ENCODE results near the gene SLC30A1.
A peak's percentile ranks its signal among the peaks of the same experiment; 100 is the strongest.
"Not testable (repeated sequence)": the region's sequence is repeated elsewhere in the genome, so short reads cannot be mapped to it uniquely, and the experiment has no call there.

Gene SLC30A1, protein sequence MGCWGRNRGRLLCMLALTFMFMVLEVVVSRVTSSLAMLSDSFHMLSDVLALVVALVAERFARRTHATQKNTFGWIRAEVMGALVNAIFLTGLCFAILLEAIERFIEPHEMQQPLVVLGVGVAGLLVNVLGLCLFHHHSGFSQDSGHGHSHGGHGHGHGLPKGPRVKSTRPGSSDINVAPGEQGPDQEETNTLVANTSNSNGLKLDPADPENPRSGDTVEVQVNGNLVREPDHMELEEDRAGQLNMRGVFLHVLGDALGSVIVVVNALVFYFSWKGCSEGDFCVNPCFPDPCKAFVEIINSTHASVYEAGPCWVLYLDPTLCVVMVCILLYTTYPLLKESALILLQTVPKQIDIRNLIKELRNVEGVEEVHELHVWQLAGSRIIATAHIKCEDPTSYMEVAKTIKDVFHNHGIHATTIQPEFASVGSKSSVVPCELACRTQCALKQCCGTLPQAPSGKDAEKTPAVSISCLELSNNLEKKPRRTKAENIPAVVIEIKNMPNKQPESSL

DNA sequence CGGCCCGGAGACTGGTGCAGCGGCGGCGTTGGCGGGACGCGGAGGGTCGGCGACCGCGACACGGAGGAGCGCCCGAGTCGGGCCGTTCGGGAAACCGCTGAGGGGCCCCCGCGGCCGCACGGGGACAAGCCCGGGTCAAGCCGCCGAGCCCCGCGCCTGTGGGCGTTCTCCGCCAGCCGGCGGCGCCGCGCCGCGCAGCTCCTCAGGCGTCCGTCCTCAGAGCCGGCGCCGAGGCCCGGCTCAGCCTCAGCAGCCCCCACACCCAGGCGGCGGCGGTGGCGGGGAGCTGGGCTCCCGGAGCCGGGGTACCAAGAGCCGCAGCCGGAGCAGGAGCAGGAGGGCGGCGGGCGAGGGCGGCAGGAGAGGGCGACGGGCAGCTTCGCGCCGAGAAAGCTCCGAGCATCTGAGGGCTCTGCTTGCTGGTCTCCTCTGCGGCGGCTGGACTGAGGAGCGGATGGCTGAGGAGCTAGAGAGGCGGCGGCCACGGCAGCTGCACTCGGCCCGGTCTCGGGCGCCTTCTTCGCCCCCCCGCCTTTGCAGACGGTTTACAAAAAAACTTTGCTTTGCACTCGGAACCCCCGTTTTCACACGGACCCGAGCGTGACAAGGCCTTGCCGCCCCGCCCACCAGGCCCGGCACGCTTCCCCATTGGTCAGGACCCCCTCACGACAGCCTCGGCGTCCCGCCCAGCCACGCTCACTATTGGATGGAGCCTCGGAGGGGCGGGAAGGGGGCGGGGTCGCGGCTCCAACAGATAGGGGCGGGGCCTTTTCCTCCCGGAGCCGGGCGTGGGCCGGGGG, at the start of gene SLC30A1:
SLC30A1 (minus strand) TSS at position 522 of the 800 bp plus-strand sequence. CDS start 549 bp downstream, outside the sequence.
- peak; percentile 98 for DNase-seq (ENCODE audit: low spot score)

DNA sequence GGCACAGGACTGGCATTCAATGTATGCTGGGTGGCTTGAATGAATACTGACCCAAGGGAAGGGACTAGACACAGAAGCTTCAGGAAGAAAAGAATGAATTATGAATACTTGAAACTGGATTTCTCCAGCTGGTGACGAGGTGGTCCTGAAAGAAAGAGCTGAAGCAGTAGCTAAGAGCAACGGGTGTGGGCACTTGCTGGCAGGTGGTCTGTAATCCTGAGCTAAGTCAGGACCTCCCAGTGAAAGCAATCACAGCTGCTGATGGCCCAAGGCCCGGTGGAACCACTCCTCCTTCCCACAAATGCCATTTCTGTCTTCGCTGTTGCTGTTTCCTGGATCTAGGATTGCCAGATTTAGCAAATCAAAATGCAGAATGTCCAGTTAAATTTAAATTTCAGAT, 49.5 kb upstream of the SLC30A1 start:
- DNase-seq (ENCODE audit: low spot score): no peak

DNA sequence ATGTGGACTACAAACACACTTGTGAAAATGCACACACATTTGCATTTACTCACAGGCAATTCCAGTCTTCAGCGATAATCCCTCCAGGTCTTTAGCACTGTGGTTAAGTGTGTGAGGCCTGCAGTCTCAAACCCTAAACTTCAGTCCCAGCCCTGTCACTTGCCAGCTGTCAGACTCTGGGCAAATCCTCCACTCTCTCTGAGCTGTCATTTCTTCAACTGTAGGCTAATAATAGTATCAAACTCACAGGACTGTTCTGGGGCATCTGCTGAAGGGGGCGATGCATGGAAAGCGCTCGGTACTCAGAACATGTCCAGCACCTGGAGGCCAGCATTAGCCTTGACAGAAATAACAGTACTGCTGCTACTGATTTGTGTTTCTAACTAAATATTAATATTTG, 48.3 kb upstream of the SLC30A1 start:
- no peak for DNase-seq (ENCODE audit: low spot score)

DNA sequence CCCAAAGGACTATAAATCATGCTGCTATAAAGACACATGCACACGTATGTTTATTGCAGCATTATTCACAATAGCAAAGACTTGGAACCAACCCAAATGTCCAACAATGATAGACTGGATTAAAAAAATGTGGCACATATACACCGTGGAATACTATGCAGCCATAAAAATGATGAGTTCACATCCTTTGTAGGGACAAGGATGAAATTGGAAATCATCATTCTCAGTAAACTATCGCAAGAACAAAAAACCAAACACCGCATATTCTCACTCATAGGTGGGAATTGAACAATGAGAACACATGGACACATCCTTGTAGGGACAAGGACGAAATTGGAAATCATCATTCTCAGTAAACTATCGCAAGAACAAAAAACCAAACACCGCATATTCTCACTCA, 46.9 kb upstream of the SLC30A1 start:
- DNase-seq (ENCODE audit: low spot score): not testable (repeated sequence)

DNA sequence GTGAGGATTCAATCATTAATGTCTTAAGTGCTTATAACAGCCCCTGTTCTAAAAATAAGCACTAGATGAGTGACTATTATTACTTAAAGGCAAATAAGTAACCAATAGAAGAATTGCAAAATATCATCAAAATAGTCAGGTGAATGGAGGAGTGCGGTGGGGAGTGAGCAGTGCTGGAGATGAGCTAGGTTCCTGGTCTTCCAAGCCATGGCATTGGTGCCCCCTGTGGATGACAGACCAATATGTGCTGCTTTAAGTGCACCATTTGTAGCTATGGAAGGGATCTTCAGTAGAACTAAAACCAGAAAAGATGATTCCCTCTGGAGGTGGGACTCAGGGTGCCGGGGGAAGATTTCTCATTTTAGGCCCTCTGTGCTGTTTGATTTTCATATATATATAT, 46.1 kb upstream of the SLC30A1 start:
- DNase-seq (ENCODE audit: low spot score): peak; percentile 26

DNA sequence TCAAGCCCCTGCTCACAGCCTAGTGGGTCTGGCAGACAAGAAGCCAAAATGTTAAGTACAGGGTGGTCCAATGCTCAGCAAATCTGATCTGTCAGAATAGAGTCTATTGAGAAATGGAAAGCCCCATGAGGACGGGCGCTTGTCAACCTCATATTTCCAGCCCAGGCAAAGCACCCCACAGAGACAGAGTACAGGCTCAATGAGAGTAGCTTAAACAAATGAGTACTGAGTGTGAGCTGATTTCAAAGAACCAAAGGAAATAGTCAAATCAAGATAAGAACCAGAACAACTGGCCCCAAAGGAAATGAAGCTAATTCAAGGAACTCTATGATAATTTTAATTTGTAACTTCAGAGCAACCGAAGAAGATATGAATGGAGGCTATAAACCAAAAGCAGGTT, 44.6 kb upstream of the SLC30A1 start:
- DNase-seq (ENCODE audit: low spot score): no peak

DNA sequence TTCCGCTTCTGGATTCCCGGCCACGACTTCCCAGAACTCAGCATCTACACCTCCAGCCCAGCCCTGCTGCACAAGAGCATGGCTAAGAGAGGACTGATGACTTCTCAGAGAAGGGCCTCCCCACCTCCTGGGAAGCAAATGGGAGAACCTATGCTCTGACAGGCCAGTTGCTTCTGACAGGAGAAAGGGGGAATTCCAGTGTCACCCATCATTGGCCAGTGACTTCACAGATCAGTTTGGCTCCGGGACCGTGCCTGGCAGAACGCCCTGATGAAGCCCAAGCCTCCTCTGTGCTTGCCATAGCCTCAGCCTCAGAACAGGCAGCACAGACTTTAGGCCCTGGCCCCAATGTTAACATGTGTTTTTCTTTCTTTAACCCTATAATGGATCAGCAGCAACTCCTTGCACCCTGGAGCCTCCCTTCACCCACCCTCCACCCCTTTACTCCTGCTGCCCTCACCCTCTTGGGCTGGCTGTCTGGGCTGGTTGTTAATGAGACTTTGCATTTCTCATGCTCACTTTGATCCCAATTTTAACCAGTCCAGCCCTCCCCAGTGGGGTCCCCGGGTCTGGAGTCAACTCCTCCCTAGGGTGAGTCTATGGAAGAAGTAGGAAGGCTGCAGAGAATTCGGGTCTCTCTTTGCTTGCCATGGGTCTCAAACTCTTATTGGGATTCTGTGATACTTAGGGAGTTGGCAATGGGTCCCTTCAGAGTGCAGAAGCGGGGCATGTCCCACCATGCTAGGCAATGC, 42.7 kb upstream of the SLC30A1 start:
- no peak for DNase-seq (ENCODE audit: low spot score)

DNA sequence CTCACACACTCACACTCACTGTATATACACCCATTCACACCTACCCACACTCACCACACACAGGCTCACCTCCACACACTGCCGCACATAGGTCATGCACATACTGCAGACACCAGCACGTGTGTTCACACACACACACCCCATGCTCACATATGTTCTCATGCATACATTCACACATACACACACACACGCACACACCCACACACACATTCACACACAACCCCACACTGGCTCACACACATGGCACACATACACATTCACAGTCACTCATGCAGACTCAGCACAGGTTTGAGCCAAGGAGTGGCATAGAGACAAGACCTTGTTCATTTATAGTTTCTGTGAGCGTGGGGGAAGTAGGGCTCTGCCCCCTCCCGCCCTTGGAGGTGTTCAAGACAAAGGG, 41.1 kb upstream of the SLC30A1 start:
- no peak for DNase-seq (ENCODE audit: low spot score)

DNA sequence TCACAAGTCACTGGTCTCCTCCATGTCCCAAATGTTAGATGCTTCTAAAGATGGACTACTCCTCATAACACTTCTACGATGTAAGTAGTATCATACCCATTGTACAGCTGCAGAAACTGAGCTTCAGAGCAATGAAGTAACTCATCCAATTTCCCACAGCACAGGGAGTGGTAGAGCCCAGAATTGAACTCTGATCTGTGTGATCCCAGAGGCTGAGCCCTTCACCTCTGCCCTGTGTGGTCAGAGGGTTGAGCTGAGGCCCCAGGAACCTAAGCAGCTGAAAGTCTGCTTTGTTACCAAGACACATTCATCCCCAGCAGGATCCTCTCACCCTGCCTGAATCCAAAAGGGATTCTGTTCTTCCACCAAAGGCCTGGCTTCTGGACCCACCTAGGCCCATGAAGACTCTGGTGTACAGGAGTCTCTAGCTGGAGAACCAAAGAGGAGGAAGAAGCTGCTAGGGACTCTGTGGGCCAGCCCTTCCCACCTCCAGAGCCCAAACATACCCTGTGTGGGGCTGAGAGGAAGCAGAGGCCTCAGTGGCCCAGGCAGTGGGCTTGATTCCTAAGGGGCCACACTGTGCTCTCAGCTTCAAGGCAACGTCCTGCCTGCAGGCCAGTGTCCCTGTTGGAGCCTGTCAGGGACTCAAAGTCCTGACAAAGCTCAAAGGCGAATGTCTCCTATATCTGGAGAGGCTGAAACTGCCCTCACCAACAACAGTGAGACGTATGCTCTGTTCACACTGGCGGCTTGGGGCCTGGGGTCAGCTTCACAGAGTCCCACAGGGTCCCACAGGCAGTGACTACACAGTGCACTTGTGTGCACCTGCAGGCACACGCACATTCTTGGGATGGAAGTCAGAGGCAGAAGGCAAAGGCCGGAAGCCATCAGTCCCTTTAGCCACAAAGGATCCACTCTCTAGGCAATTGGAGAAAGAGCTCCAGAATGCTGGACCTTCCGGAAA, 40.4 kb upstream of the SLC30A1 start:
- DNase-seq (ENCODE audit: low spot score): no peak

DNA sequence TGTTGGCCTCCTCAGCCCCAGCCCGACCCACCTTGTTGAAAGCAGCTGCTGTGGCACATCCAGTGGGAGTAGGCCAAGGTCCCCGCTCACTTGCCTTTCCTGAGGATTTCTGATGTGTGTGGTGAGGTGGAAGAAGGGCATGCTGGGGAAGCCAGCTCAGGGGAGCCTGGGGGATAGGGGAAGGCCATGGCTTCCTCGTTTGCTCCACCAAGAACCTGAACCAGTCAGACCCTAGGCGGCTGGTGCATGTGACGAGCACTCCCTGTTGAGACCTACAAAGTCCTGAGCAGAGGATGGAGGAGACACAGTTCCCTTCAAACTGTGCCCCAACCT, 38.0 kb upstream of the SLC30A1 start:
- DNase-seq (ENCODE audit: low spot score): no peak

DNA sequence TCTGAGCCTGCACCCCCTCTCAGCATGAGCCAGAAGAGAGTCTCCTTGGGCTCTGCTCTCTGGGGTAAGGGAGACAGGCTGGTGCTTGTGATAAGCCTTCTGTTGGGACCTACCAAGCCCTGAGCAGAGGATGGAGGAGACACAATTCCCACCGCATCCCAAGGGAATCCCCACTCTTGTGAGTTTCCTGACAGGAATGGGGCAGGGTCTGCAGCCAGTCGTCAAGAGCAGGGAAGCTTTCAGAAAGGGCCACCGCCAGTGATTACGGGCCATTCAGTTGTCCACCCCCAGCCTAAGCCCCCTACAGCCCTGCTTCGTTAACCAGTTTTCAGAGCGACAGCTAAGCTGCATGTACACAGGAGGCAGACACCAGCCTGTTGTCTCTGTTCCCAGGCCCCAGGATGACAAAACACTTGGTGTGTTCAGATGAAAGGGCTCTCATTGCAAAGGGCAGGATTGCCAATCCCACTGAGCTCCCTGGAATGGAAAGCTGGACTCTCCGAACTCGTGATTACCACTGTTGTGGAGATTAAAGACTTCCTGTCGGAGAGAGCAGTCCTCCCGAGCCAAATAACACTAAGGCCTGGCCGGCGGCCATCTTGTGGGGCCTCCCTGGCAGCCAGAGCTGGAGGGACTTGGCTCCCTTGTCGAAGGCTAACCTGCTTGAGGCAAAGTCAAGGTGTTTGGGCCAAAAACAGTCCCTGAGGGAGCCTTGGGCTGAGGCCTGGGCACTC, 37.4 kb upstream of the SLC30A1 start:
- no peak for DNase-seq (ENCODE audit: low spot score)

DNA sequence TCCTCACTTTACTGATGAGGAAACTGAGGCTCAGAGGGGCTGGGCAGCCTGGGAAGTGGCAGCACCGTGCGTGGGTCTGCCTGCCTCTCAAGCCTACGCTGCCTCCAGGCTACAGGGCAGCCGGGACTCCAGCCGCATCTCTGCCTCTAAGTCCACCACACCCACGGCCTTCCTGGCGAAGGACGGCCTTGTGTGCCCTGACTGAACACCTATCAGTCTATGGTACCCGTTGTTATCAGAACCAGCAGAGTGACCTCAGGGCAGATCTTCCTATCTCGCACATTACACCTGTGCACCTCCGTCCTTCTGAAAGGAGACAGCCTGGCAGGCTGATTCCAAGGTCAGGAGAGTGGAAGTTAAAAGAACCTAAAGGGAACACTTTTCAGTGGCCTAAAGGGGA, 35.7 kb upstream of the SLC30A1 start:
- DNase-seq (ENCODE audit: low spot score): no peak

DNA sequence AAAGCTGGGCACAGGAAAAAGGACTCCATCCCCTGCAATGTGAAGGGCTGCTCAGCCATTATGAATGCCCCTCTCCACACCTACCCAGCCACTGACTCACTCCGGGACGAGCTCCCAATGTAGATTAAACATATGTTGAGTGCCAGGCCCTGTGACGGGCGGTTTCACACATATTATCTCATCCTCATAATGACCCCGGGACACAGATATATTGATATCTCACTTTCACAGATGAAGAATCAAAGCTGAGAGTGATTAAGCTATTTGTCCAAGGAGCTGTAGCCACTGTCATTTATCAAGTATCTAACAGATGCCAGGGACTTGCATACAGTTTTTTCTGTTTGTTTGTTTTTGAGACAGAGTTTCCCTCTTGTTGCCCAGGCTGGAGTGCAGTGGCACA, 35.0 kb upstream of the SLC30A1 start:
- no peak for DNase-seq (ENCODE audit: low spot score)

DNA sequence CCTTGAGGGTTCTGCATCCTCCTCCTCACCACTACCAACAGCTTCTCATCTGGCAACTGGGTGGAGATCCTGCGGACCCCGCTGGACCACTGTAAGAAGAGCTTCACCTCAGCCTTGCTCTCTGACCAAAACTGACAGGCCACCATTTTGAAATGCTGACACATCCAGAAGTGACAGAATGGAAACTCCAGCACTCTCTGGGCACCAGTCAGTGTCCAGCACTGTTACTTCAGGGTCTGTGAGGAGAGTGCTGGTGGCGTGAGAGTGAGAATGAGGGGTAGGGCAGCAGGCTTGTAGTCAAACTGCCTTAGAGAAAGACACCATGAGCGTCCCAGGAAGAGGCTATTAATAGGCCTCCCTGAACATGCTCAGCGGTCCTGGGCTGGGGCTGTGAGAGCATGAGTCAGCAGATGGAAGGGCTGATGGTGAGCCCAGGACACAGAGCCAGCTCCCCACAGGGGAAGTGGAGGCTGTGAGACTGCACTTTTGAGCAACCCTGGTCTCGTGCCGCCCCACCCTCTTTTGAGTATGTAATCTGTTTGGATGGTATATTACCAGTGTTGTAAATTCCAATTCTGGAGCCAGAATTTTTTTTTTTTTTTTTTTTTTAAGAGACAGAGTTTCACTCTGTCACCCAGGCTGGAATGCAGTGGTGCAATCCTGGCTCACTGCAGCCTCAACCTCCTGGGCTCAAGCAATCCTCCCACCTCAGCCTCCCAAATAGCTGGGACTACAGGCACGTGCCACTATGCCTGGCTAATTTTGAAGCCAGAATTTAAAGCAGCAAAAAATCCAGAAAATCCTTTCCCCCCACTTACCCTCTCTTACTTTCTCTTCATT, 34.4 kb upstream of the SLC30A1 start:
- peak; percentile 67 for DNase-seq (ENCODE audit: low spot score)

DNA sequence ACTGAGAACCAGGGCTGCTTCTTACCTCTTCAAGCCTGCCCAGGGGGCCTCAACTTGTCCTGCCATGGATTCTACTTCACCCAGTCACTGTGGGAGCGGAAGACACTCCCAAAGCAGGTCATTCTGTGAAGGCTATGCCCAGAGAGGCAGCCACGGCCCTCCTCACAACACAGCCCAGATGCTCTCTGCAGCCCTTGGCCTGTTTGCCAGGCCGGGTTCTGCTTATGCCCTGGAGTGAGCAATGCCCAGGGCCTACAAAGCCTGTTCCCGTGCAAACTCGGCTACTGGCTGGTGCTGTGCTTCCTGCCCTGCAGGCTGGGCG, 33.8 kb upstream of the SLC30A1 start:
- DNase-seq (ENCODE audit: low spot score): no peak

DNA sequence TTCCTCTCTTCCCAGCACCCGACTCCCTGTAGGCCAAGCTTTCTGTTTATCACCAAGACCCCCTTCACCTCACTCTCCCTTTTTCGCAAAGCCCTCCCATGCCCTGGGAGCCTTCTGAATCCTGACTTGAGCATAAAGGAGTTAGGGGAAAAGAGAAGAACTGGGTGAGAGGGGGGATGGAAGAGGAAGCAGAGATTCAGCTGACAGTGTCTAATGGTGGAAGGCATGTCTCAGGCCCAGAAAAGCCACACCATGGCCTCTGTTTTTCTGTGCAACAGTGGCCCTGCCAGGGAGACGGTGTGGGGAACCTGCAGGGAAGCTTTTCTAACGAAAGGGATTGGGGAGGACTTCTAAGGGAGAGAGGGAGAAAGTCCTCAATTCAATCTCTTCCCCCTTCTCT, 32.9 kb upstream of the SLC30A1 start:
- no peak for DNase-seq (ENCODE audit: low spot score)

DNA sequence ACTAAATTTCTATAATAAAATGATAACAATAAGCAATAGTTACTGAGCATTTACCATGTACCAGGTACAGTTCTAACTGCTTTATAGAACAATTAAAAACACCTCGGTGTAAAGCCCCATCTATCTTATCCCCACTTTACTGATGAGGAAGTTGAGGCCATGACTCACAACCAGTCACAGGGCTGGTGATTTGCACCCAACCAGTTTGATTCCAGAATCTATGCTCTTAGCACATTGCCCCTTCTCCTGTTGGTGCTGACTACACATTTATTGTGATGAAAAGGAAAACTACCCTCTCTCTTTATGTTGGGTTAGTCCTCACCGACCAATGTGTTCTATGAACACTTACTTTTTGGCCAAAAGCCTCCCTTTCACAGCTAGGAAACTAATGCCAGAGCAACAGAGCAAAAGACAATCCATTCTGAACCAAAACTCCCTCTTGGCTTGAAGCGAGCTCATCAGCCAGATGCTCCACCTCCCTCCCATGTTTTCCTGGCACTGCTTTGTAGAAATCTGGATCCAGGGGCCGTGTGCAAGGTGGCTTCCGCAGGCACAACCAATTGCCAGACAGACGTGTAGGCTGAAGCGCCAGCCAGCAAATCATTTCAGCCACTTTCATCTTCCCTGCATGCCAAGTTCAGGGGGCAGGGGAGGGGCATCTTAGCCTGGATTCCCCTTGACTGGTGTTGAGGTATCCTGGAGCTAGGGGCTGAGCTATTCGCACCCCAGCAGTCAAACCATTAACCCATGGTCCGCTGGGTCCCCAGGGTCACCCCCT, 32.0 kb upstream of the SLC30A1 start:
- no peak for DNase-seq (ENCODE audit: low spot score)

DNA sequence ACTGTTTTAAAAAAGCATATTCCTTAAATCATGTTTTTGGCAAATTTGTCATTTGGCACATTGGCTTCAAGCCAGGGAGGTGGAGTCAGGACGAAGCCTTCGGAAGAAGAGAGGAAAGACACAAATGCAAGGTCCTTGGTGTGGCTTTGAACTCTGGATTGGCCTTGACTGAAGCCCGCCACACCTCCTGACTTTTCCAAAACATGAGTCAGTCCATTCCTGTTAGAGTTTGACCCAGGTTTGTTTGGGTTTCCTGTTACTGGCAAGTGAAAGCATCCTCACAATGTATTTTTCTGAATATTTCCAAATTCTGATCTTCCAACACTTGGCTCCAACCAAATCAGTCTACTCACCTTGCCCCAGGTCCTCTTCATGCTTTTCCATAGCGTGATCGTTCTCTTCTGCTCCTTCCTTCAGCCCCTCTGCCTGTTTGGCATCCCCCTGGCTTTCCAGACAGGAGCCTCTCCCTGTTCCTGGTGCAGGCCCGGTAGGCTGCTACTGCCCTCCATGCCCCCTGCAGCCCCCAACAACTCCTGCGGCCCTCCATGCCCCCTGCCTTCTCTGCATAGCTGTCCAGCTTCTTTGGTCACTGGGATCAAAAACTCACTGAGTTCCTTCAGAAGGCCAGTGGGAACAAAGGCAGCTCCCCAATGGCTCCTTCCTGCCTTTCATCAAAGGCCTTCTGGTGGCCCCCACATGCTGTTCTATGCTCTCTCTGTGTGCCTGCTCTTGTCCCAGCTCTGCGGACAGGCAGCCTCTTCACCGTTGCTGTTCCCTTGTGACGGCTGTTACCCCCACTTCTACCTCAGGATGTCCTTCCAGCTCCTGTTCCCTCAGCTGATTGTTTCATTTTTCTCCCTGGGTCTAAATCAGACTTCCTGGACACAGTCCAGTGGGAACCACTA, 30.4 kb upstream of the SLC30A1 start:
- no peak for DNase-seq (ENCODE audit: low spot score)

All from RKO (cell line).